Pancreas (tissue), 10 donors: ENCODE measurements around the gene SMYD5. TPM values are rescaled to one million over a fixed set of nuclear protein-coding genes. Genes with fewer than 3 reads are reported as not detected.

Experiments
- ATAC-seq, 4 donors: fragments of 200-7000 bp; cut with Tn5 transposase; one replicate each; pipeline versions ENCODE4 v1.8.0 to v1.9.1; 2020; ENCODE audit warnings: mild to moderate bottlenecking in 4 of 4, moderate library complexity in 4 of 4
- DNase-seq, 6 donors: peaks; one replicate each; pipeline ENCODE4 v3.0.0-alpha.2; 2020
- FAIRE-seq: peaks from 2 replicates; lab custom pipeline; 2012; peaks lifted over from hg19 to GRCh38; lab: Jason Lieb, UNC
- H3K27ac ChIP-seq, 4 donors: fragments of 200-600 bp; sonication (generic); 1 replicate in 3 of 4; 2 replicates in 1 of 4; pipeline versions ENCODE4 v1.5.0 to v1.8.0; 2020
- H3K27me3 ChIP-seq, 4 donors: fragments of 200-600 bp; one replicate each; pipeline ENCODE4 v1.8.0; 2021
- H3K36me3 ChIP-seq, 3 donors: fragments of 200-600 bp; sonication (generic) in 1 of 3; one replicate each; pipeline versions ENCODE4 v1.5.0 to v1.8.0; 2020 to 2021
- H3K4me1 ChIP-seq, 3 donors: fragments of 200-600 bp; one replicate each; pipeline ENCODE4 v1.8.0; 2021
- H3K4me3 ChIP-seq, 4 donors: fragments of 200-600 bp; sonication (generic) in 2 of 4; one replicate each; pipeline versions ENCODE4 v1.5.0 to v1.8.0; 2020 to 2021
- H3K9me3 ChIP-seq, 4 donors: fragments of 200-600 bp; one replicate each; pipeline ENCODE4 v1.8.0; 2021
- CTCF ChIP-seq, 4 donors: fragments of 200-600 bp; sonication (generic) in 3 of 4; IDR thresholded peaks; one replicate each; pipeline versions ENCODE4 v1.5.0 to v1.8.0; 2021; ENCODE audit warnings: antibody characterized with exemption in 4 of 4
- WGBS, 2 donors: extraction: QIAGEN DNeasy Blood & Tissue Kit; methylation state at CpG; one replicate each; pipeline ENCODE4 v1.1.7; 2013; 5-methylcytosine and 5-hydroxymethylcytosine counted together
- intact Hi-C, 3 donors: fragments of 100-400 bp; cut with DNase I; formaldehyde crosslinking; loops; one replicate each; pipeline versions ENCODE4 v1.11.1 to v1.14.2; 2022
- polyA plus RNA-seq, 2 donors: library from polyadenylated mRNA; stranded (reverse); fragments of 200-250 nt; gene quantifications; one replicate each; pipeline ENCODE4 v1.2.3, GENCODE V29; 2013
- total RNA-seq, 6 donors: library from RNA; stranded (reverse); fragmentation: NEBNext Ultra II Directional in 4 of 6; extraction: Animal tissue kit (Norgen Biotek cat#: 25700) in 4 of 6; gene quantifications; one replicate each; pipeline versions ENCODE4 v1.2.1 to v1.2.4, GENCODE V29; 2021 to 2023
- donor health status: healthy with polysubstance abuse.
- donor health status: DM: no; HTN: no; CAD: no; lungs with moderate emphysema.
- donor health status: DM: no; HTN: no; CAD: no.
- donor health status: control.
- donor health status: control.
- donor health status: Bipolar disorder and iron deficiency.
- donor health status: DM: yes; HTN: yes; CAD: no.
- donor health status: DM: no; HTN: no; CAD: no.
- donor health status: DM: no; HTN: no; CAD: no.
- donor health status: DM: yes; HTN: yes; CAD: no.

Gene SMYD5
- total and polyA plus RNA-seq, 8 donors: 8.7 to 19.6 (median 12.9) TPM

- Histone ChIP-seq H3K27me3 (peaks cover 0 to 4% (median 0%) of the 10 kb centered on the region in 4 donors), H3K9me3 (no peaks in the 10 kb centered on the region), H3K27ac (no peak overlapping the region), H3K4me3 (no peak overlapping the region), H3K4me1 (peaks cover 0 to 10% (median 4%) of the 10 kb centered on the region in 3 donors), H3K36me3 (no peaks in the 10 kb centered on the region)
- FAIRE-seq: no peak
- no peak for DNase-seq
- intact Hi-C loops: no loop called here
- WGBS, 2 donors: 90 to 92% methylated on average over 6 of the region's 6 CpGs
- TF ChIP-seq CTCF (IDR thresholded peaks at IDR 0.05): no peak
- ATAC-seq: no peak
These were observed 8.4 kb upstream of the SMYD5 start for GRCh38 chr2:73205611-73206010.

GRCh38 chr2:73208258-73208657, 5.8 kb upstream of the SMYD5 start:
- 71 to 94% methylated on average over 3 of the region's 3 CpGs for WGBS, 2 donors
- intact Hi-C loops: no loop called here
- Histone ChIP-seq H3K9me3 (no peaks in the 10 kb centered on the region), H3K4me3 (no peak overlapping the region), H3K27me3 (peaks cover 0 to 4% (median 0%) of the 10 kb centered on the region in 4 donors), H3K4me1 (no peaks in the 10 kb centered on the region), H3K36me3 (no peaks in the 10 kb centered on the region), H3K27ac (no peak overlapping the region)
- no peak for DNase-seq
- no peak for TF ChIP-seq CTCF (IDR thresholded peaks at IDR 0.05)
- FAIRE-seq: no peak
- ATAC-seq: no peak

GRCh38 chr2:73210019-73210418, 4.0 kb upstream of the SMYD5 start:
- FAIRE-seq: no peak
- DNase-seq: no peak
- Histone ChIP-seq H3K9me3 (no peaks in the 10 kb centered on the region), H3K36me3 (no peaks in the 10 kb centered on the region), H3K27ac (no peak overlapping the region), H3K27me3 (no peaks in the 10 kb centered on the region), H3K4me3 (no peak overlapping the region), H3K4me1 (peaks cover 0 to 1% (median 0%) of the 10 kb centered on the region in 3 donors)
- ATAC-seq: no peak
- intact Hi-C loops: no loop called here
- no peak for TF ChIP-seq CTCF (IDR thresholded peaks at IDR 0.05)
- 74 to 85% methylated on average over 4 of the region's 4 CpGs for WGBS, 2 donors

GRCh38 chr2:73210696-73211095, 3.3 kb upstream of the SMYD5 start:
- DNase-seq (no peak), ATAC-seq (no peak), FAIRE-seq (no peak)
- no peaks in the 10 kb centered on the region for H3K27me3 ChIP-seq
- H3K27ac ChIP-seq: no peak overlapping the region
- H3K4me3 ChIP-seq: no peak overlapping the region
- WGBS, 2 donors: 78 to 91% methylated on average over 6 of the region's 6 CpGs
- no peak for TF ChIP-seq CTCF (IDR thresholded peaks at IDR 0.05)
- intact Hi-C loops: no loop called here
- H3K4me1 ChIP-seq: peaks cover 0 to 3% (median 0%) of the 10 kb centered on the region in 3 donors
- no peaks in the 10 kb centered on the region for H3K36me3 ChIP-seq
- H3K9me3 ChIP-seq: no peaks in the 10 kb centered on the region

- no peak for TF ChIP-seq CTCF (IDR thresholded peaks at IDR 0.05)
- ATAC-seq (no peak), FAIRE-seq (no peak), DNase-seq (no peak)
- H3K36me3 ChIP-seq: no peaks in the 10 kb centered on the region
- no peak overlapping the region for H3K27ac ChIP-seq
- 61 to 66% methylated on average over 7 of the region's 7 CpGs for WGBS, 2 donors
- peaks cover 0 to 3% (median 0%) of the 10 kb centered on the region in 3 donors for H3K4me1 ChIP-seq
- H3K4me3 ChIP-seq: no peak overlapping the region
- H3K27me3 ChIP-seq: no peaks in the 10 kb centered on the region
- H3K9me3 ChIP-seq: no peaks in the 10 kb centered on the region
- intact Hi-C loops: no loop called here
These were observed 2.0 kb upstream of the SMYD5 start for GRCh38 chr2:73212098-73212447.
